Stomach (tissue), 9 donors: ENCODE data around the gene ABCC1. TPM values are rescaled to one million over a fixed set of nuclear protein-coding genes. Genes with fewer than 3 reads are reported as not detected.
A peak's percentile ranks its signal among the peaks of the same experiment; 100 is the strongest.
"Not testable (repeated sequence)": the region's sequence is repeated elsewhere in the genome, so short reads cannot be mapped to it uniquely, and the experiment has no call there.

Experiments used
- DNase-seq, 2 donors: peaks; one replicate each; pipeline versions ENCODE4 v3.0.0 to v3.0.0-alpha.2; 2013 to 2019
- H3K27ac ChIP-seq, 5 donors: fragments of 200-600 bp in 4 of 5; sonication (generic) in 4 of 5; one replicate each; pipeline ENCODE4 v1.5.1; 2013 to 2019; ENCODE audit warnings: mild to moderate bottlenecking in 1 of 5, moderate library complexity in 1 of 5
- H3K27me3 ChIP-seq, 3 donors: fragments of 200-600 bp; sonication (generic); one replicate each; pipeline ENCODE4 v1.5.1; 2017 to 2019; ENCODE audit warnings: mixed run types in 1 of 3
- H3K36me3 ChIP-seq, 4 donors: fragments of 200-600 bp; sonication (generic); 1 replicate in 3 of 4; 2 replicates in 1 of 4; pipeline ENCODE4 v1.5.1; 2016 to 2019
- H3K4me1 ChIP-seq, 4 donors: fragments of 200-600 bp; sonication (generic); one replicate each; pipeline ENCODE4 v1.5.1; 2016 to 2019
- H3K4me3 ChIP-seq, 4 donors: fragments of 200-600 bp; sonication (generic) in 3 of 4; one replicate each; pipeline ENCODE4 v1.5.1; 2016 to 2019; ENCODE audit warnings: mild to moderate bottlenecking in 1 of 4
- H3K9me3 ChIP-seq, 4 donors: fragments of 200-600 bp; sonication (generic); one replicate each; pipeline ENCODE4 v1.5.1; 2016 to 2019
- EP300 ChIP-seq: sonication (generic); formaldehyde crosslinking; IDR thresholded peaks from one replicate; pipeline ENCODE4 v1.6.1; 2017; ENCODE audit warnings: antibody characterized with exemption
- POLR2A ChIP-seq, 4 donors: fragments of 450-650 bp; IDR thresholded peaks; one replicate each; pipeline ENCODE4 v1.6.1; 2016; ENCODE audit warnings: antibody characterized with exemption in 4 of 4, control low read depth in 2 of 4, mild to moderate bottlenecking in 1 of 4, moderate library complexity in 1 of 4
- POLR2AphosphoS5 ChIP-seq, 3 donors: sonication (generic); formaldehyde crosslinking; IDR thresholded peaks; one replicate each; pipeline ENCODE4 v1.6.1; 2016; ENCODE audit warnings: antibody characterized with exemption in 3 of 3
- WGBS, 5 donors: extraction: QIAGEN DNeasy Blood & Tissue Kit in 3 of 5; methylation state at CpG; one replicate each; pipeline versions ENCODE4 v1.1.5 to v1.1.7; 2013 to 2018; 5-methylcytosine and 5-hydroxymethylcytosine counted together
- intact Hi-C: fragments of 100-400 bp; cut with DNase I; formaldehyde crosslinking; loops from one replicate; pipeline ENCODE4 v1.15.1; 2023; ENCODE audit warnings: low total_unique reads
- polyA plus RNA-seq, 3 donors: library from polyadenylated mRNA; stranded (reverse); fragments of 200-250 nt; gene quantifications; one replicate each; pipeline ENCODE4 v1.2.3, GENCODE V29; 2013
- total RNA-seq, 5 donors: library from RNA; depleted of rRNA; stranded (reverse); fragments of >200 nt; gene quantifications; one replicate each; pipeline versions ENCODE4 v1.1.0 to v1.2.3, GENCODE V29; 2014 to 2016
- TF ChIP-seq, protein P1 (sequence below), 7 experiments: fragments of 450-650 bp in 4 of 7; fragments of 200-600 bp in 3 of 7; sonication (generic) in 3 of 7; IDR thresholded peaks; one replicate each; pipeline ENCODE4 v1.5.1; 2016 to 2019; ENCODE audit warnings: antibody characterized with exemption in 7 of 7, control low read depth in 2 of 7, mild to moderate bottlenecking in 1 of 7
- donor health status: healthy with polysubstance abuse.
- donor health status: Bipolar disorder and iron deficiency.
- donor health status: healthy.

The ABCC1 gene
- total and polyA plus RNA-seq, 8 donors = 2.3 to 105 (median 24.9) TPM

DNA sequence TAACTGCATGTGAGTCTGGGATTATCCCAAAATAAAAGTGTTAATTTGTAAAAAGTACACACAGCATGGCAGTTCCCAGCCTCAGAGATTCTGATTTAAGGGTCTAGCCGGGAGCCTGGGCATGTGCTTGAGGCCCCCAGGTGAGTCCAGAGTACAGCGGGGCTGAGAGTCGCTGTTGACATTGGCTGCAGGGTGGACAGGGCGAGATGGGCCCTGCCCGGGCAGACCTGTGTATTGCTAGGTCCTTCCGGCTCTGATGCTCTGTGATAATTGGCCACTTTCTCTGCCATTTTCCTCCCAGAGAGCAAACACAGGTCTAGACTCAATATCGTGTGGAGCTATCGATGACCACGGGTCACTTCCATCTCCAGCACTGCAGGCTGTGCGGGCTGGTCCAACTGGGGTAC lies 200.3 kb downstream of the ABCC1 start:
- DNase-seq = no peak
- WGBS, 5 donors = 66 to 79% (median 75%) methylated on average over 5 to 10 of the region's 10 CpGs
- Histone ChIP-seq H3K36me3 (peaks cover 0 to 26% (median 20%) of the 10 kb centered on the region in 4 donors), H3K9me3 (no peaks in the 10 kb centered on the region), H3K4me3 (no peak overlapping the region), H3K27ac (peak overlapping the region in 4 of 5 donors; percentile 26 to 83 (median 52)), H3K4me1 (peaks cover 5 to 41% (median 16%) of the 10 kb centered on the region in 4 donors), H3K27me3 (no peaks in the 10 kb centered on the region)
- TF ChIP-seq, protein P1, sequence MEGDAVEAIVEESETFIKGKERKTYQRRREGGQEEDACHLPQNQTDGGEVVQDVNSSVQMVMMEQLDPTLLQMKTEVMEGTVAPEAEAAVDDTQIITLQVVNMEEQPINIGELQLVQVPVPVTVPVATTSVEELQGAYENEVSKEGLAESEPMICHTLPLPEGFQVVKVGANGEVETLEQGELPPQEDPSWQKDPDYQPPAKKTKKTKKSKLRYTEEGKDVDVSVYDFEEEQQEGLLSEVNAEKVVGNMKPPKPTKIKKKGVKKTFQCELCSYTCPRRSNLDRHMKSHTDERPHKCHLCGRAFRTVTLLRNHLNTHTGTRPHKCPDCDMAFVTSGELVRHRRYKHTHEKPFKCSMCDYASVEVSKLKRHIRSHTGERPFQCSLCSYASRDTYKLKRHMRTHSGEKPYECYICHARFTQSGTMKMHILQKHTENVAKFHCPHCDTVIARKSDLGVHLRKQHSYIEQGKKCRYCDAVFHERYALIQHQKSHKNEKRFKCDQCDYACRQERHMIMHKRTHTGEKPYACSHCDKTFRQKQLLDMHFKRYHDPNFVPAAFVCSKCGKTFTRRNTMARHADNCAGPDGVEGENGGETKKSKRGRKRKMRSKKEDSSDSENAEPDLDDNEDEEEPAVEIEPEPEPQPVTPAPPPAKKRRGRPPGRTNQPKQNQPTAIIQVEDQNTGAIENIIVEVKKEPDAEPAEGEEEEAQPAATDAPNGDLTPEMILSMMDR (IDR thresholded peaks at IDR 0.05) = no peak
- TF ChIP-seq POLR2A (IDR thresholded peaks at IDR 0.05) (no peak), EP300 (no peak), POLR2AphosphoS5 (IDR thresholded peaks at IDR 0.05) (no peak)
- intact Hi-C loops = no loop called here

DNA sequence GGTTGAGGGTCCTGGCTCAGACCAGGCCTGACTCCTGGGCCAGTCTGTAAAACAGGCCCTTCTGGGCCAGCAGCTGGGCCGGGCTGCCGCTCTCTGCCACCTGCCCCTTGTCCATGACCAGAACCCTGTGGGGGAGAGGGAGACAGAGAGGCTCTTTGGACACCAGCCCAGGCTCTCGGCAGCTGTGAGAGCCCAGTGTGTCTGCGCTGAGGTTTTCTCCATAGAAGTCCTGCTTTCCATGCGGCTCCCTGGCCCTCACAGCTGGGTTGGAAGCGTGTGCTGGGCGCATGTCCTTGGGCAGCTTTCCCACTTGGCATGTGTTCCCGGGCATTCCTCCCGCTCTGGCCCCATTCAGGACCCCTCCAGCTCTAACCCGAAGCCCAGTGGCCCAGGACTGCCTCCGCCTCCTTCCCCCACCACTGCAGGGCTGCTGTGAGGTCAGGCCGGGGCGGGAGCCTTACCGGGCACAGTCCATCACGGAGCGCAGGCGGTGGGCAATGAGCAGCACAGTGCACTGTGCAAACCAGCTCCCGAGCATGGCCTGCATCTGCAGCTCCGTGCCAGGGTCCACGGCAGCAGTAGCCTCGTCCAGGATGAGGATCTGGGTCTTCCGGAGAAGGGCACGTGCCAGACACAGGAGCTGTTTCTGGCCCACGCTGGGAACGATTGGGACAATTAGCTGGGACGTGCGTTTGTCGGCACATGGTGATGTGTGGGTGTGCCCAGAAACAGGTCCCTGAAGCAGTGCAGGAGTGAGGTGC lies 200.9 kb downstream of the ABCC1 start:
- Histone ChIP-seq H3K36me3 (peaks cover 0 to 25% (median 16%) of the 10 kb centered on the region in 4 donors), H3K27me3 (no peaks in the 10 kb centered on the region), H3K9me3 (no peaks in the 10 kb centered on the region), H3K27ac (peak overlapping the region in 4 of 5 donors; percentile 26 to 83 (median 52)), H3K4me3 (no peak overlapping the region), H3K4me1 (peaks cover 5 to 41% (median 16%) of the 10 kb centered on the region in 4 donors)
- DNase-seq = peak in 1 of 2 donors; percentile 90
- intact Hi-C loops = no loop called here
- 34 to 67% (median 64%) methylated on average over 11 to 28 of the region's 28 CpGs for WGBS, 5 donors
- TF ChIP-seq EP300 (no peak), POLR2A (IDR thresholded peaks at IDR 0.05) (no peak), POLR2AphosphoS5 (IDR thresholded peaks at IDR 0.05) (peak in 1 of 3 donors; percentile 27)
- TF ChIP-seq, protein P1 (IDR thresholded peaks at IDR 0.05) = no peak

DNA sequence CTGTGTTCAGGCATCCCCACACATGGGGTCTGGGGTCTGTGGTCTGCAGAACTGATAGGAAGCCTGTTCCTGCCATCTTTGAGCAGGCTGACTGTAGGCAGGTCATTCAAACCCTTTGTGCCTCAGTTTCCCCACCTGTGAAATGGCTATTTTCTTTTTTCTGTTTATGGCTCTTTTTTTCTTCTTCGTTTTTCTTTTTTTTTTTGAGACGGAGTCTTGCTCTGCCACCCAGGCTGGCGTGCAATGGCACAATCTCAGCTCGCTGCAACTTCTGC lies 201.4 kb downstream of the ABCC1 start:
- Histone ChIP-seq H3K27ac (peak overlapping the region in 3 of 5 donors; percentile 35 to 83 (median 68)), H3K27me3 (no peaks in the 10 kb centered on the region), H3K4me1 (peaks cover 5 to 41% (median 16%) of the 10 kb centered on the region in 4 donors), H3K9me3 (no peaks in the 10 kb centered on the region), H3K4me3 (no peak overlapping the region), H3K36me3 (peaks cover 0 to 20% (median 11%) of the 10 kb centered on the region in 4 donors)
- no peak for DNase-seq
- TF ChIP-seq POLR2A (IDR thresholded peaks at IDR 0.05) = no peak
- TF ChIP-seq POLR2AphosphoS5 (IDR thresholded peaks at IDR 0.05) = no peak
- TF ChIP-seq, protein P1 (IDR thresholded peaks at IDR 0.05) = no peak
- no peak for TF ChIP-seq EP300
- intact Hi-C loops = no loop called here
- 89 to 96% (median 94%) methylated on average over 4 of the region's 4 CpGs for WGBS, 5 donors

DNA sequence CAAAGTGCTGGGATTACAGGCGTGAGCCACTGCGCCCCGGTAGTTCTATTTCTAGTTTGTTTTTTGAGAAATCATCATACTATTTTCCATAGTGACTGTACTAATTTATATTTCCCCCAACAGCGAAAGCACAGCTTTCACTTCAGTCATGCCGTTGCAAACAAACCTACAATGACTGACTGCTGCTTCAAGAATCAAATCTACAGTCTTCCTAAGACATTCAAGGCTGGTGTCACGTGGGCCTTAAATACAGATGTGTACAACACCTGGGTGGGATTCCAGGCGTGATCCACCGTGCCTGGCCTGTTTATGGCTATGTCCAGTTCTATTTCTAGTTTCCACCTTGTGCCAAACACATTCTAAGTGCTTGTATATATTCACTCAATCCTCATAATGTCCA lies 201.9 kb downstream of the ABCC1 start:
- peaks cover 0 to 18% (median 8%) of the 10 kb centered on the region in 4 donors for H3K36me3 ChIP-seq
- no peaks in the 10 kb centered on the region for H3K27me3 ChIP-seq
- WGBS, 5 donors = 75 to 88% (median 81%) methylated on average over 8 of the region's 8 CpGs
- no peak overlapping the region for H3K4me3 ChIP-seq
- TF ChIP-seq EP300 (no peak), POLR2AphosphoS5 (IDR thresholded peaks at IDR 0.05) (peak in 1 of 3 donors; percentile 7)
- DNase-seq = no peak
- H3K4me1 ChIP-seq = peaks cover 5 to 37% (median 16%) of the 10 kb centered on the region in 4 donors
- no peaks in the 10 kb centered on the region for H3K9me3 ChIP-seq
- peak overlapping the region in 3 of 5 donors; percentile 35 to 83 (median 68) for H3K27ac ChIP-seq
- intact Hi-C loops = no loop called here

DNA sequence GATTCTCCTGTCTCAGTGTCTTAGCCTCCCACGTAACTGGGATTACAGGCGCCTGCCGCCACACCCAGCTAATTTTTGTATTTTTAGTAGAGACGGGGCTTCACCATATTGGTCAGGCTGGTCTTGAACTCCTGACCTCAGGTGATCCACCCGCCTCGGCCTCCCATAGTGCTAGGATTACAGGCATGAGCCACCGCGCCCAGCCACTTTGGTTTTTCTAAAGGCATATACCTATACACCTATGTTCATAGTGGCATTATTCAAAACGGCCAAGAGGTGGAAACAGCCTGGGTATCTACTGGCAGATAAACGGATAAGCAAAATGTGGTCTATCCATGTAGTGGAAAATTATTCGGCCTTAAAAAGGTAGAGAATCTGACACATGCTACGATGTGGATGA lies 203.6 kb downstream of the ABCC1 start:
- H3K27me3 ChIP-seq, H3K4me3 ChIP-seq, intact Hi-C loops, H3K27ac ChIP-seq, H3K9me3 ChIP-seq, DNase-seq: not testable (repeated sequence)
- 91 to 96% (median 93%) methylated on average over 12 of the region's 12 CpGs for WGBS, 5 donors
- Histone ChIP-seq H3K36me3 (peaks cover 0 to 13% (median 2%) of the 10 kb centered on the region in 4 donors), H3K4me1 (peaks cover 5 to 29% (median 16%) of the 10 kb centered on the region in 4 donors)
